ENCODE measurements around the gene GSK3A.

Gene GSK3A
- total RNA-seq: 13.4 to 19.9 (median 14.0) reads per million in 3 donors

DNA sequence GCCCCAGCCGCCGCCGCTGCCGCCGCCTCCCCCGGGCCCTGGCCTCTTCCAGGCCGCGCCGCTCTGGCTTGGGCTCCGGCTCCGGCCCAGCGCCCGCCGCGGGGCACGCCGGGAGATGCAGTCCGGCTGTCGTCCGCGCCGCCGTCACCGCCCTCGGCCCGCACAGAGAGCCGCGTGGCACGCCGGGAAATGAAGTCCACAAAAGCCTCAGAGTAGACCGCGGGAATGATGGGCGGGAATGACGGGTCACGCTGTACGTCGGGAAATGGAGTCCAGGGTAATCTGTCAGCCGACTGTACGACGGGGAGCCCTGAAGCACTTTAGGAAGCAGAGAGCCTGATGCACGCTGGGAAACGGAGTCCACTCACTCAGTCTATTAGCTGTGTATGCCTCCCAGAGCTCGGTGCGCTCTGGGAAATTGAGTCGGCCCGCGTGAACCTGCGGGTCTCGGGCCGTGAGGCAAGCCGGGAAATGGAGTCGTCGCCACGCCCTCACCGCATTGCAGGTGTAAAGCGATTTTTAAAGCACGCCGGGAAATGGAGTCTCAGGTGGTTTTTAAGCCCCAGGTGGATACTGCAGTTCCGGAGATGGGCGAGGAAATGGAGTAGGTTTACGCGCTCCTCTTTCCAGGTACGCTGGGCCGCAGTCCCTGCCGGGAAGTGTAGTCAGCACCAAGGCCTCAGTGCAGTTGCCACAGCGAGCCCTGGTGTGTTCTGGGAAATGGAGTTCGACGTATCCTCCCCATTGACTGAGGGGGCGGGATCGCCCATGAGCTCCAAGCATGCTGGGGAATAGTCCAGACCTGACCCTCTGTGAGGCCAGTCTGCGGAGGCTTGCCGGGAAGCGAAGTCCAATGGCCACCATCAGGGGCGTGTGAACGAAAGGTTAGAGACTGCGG is at the start of gene GSK3A:
Gene GSK3A (minus strand): TSS at position 91 of the 898 bp plus-strand sequence. CDS start 137 bp downstream, outside the sequence.
- Histone ChIP-seq H3K9me3 (ENCODE audit: control insufficient read depth, low read length) (no peaks in the 10 kb centered on the region), H3K27me3 (replicated peaks; ENCODE audit: control insufficient read depth, insufficient read depth, low read length, poor library complexity, severe bottlenecking) (no peaks in the 10 kb centered on the region), H3K36me3 (ENCODE audit: control insufficient read depth, insufficient read depth, low read length) (peaks cover 6% of the 10 kb centered on the region), H3K27ac (ENCODE audit: insufficient read depth, low read length, poor library complexity, severe bottlenecking) (peak within 1 kb of the TSS; percentile 82), H3K4me1 (ENCODE audit: control insufficient read depth, insufficient read depth, low read length, poor library complexity, severe bottlenecking) (peaks cover 25% of the 10 kb centered on the region), H3K4me3 (ENCODE audit: insufficient read depth, low read depth, low read length, poor library complexity, severe bottlenecking) (peak within 1 kb of the TSS; percentile 57)
- peak; percentile 94 to 97 (median 96) for DNase-seq

GRCh38 chr19:42291435-42291810 is 49.0 kb upstream of the GSK3A start:
- Histone ChIP-seq H3K27ac (ENCODE audit: insufficient read depth, low read length, poor library complexity, severe bottlenecking) (no peak overlapping the region), H3K4me3 (ENCODE audit: insufficient read depth, low read depth, low read length, poor library complexity, severe bottlenecking) (no peak overlapping the region), H3K27me3 (replicated peaks; ENCODE audit: control insufficient read depth, insufficient read depth, low read length, poor library complexity, severe bottlenecking) (no peaks in the 10 kb centered on the region), H3K9me3 (ENCODE audit: control insufficient read depth, low read length) (no peaks in the 10 kb centered on the region), H3K4me1 (ENCODE audit: control insufficient read depth, insufficient read depth, low read length, poor library complexity, severe bottlenecking) (peaks cover 5% of the 10 kb centered on the region), H3K36me3 (ENCODE audit: control insufficient read depth, insufficient read depth, low read length) (peaks cover 79% of the 10 kb centered on the region)
- no peak for DNase-seq

DNA sequence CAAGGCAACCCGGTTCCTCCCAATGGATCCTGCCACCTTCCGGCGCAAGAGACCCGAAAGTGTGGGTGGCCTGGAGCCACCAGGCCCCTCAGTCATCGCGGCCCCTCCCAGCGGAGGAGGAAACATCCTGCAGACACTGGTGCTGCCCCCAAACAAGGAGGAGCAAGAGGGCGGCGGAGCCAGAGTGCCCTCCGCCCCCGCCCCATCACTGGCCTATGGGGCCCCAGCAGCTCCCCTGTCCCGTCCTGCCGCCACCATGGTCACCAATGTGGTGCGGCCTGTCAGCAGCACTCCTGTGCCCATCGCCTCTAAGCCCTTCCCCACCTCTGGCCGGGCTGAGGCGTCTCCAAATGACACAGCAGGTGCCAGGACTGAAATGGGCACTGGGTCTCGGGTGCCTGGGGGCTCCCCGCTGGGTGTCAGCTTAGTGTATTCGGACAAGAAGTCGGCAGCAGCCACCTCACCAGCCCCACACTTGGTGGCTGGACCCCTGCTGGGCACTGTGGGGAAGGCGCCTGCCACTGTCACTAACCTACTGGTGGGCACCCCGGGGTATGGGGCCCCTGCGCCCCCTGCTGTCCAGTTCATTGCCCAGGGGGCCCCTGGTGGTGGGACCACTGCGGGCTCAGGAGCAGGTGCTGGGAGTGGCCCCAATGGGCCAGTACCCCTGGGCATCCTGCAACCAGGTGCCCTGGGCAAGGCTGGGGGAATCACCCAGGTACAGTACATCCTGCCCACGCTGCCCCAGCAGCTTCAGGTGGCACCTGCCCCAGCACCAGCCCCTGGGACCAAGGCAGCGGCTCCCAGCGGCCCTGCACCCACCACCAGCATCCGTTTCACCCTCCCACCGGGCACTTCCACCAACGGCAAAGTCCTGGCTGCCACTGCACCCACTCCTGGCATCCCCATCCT is 48.4 kb upstream of the GSK3A start:
- Histone ChIP-seq H3K36me3 (ENCODE audit: control insufficient read depth, insufficient read depth, low read length) (peaks cover 79% of the 10 kb centered on the region), H3K4me3 (ENCODE audit: insufficient read depth, low read depth, low read length, poor library complexity, severe bottlenecking) (no peak overlapping the region), H3K4me1 (ENCODE audit: control insufficient read depth, insufficient read depth, low read length, poor library complexity, severe bottlenecking) (peaks cover 5% of the 10 kb centered on the region), H3K9me3 (ENCODE audit: control insufficient read depth, low read length) (no peaks in the 10 kb centered on the region), H3K27ac (ENCODE audit: insufficient read depth, low read length, poor library complexity, severe bottlenecking) (no peak overlapping the region), H3K27me3 (replicated peaks; ENCODE audit: control insufficient read depth, insufficient read depth, low read length, poor library complexity, severe bottlenecking) (no peaks in the 10 kb centered on the region)
- peak; percentile 43 to 53 (median 48) for DNase-seq

- DNase-seq: no peak
- H3K27me3 ChIP-seq (replicated peaks; ENCODE audit: control insufficient read depth, insufficient read depth, low read length, poor library complexity, severe bottlenecking): no peaks in the 10 kb centered on the region
- H3K27ac ChIP-seq (ENCODE audit: insufficient read depth, low read length, poor library complexity, severe bottlenecking): no peak overlapping the region
- no peaks in the 10 kb centered on the region for H3K9me3 ChIP-seq (ENCODE audit: control insufficient read depth, low read length)
- H3K4me3 ChIP-seq (ENCODE audit: insufficient read depth, low read depth, low read length, poor library complexity, severe bottlenecking): no peak overlapping the region
- peaks cover 79% of the 10 kb centered on the region for H3K36me3 ChIP-seq (ENCODE audit: control insufficient read depth, insufficient read depth, low read length)
- H3K4me1 ChIP-seq (ENCODE audit: control insufficient read depth, insufficient read depth, low read length, poor library complexity, severe bottlenecking): peaks cover 10% of the 10 kb centered on the region
Measured at GRCh38 chr19:42290136-42290522, 47.7 kb upstream of the GSK3A start.

GRCh38 chr19:42289556-42290041 is 47.2 kb upstream of the GSK3A start:
- Histone ChIP-seq H3K9me3 (ENCODE audit: control insufficient read depth, low read length) (no peaks in the 10 kb centered on the region), H3K4me3 (ENCODE audit: insufficient read depth, low read depth, low read length, poor library complexity, severe bottlenecking) (no peak overlapping the region), H3K27ac (ENCODE audit: insufficient read depth, low read length, poor library complexity, severe bottlenecking) (no peak overlapping the region), H3K36me3 (ENCODE audit: control insufficient read depth, insufficient read depth, low read length) (peaks cover 77% of the 10 kb centered on the region), H3K27me3 (replicated peaks; ENCODE audit: control insufficient read depth, insufficient read depth, low read length, poor library complexity, severe bottlenecking) (no peaks in the 10 kb centered on the region), H3K4me1 (ENCODE audit: control insufficient read depth, insufficient read depth, low read length, poor library complexity, severe bottlenecking) (peaks cover 14% of the 10 kb centered on the region)
- DNase-seq: no peak

GRCh38 chr19:42288881-42289555 is 46.6 kb upstream of the GSK3A start:
- Histone ChIP-seq H3K4me3 (ENCODE audit: insufficient read depth, low read depth, low read length, poor library complexity, severe bottlenecking) (no peak overlapping the region), H3K36me3 (ENCODE audit: control insufficient read depth, insufficient read depth, low read length) (peaks cover 71% of the 10 kb centered on the region), H3K27me3 (replicated peaks; ENCODE audit: control insufficient read depth, insufficient read depth, low read length, poor library complexity, severe bottlenecking) (no peaks in the 10 kb centered on the region), H3K27ac (ENCODE audit: insufficient read depth, low read length, poor library complexity, severe bottlenecking) (no peak overlapping the region), H3K9me3 (ENCODE audit: control insufficient read depth, low read length) (no peaks in the 10 kb centered on the region), H3K4me1 (ENCODE audit: control insufficient read depth, insufficient read depth, low read length, poor library complexity, severe bottlenecking) (peaks cover 14% of the 10 kb centered on the region)
- DNase-seq: no peak

GRCh38 chr19:42288387-42288786 is 46.0 kb upstream of the GSK3A start:
- Histone ChIP-seq H3K4me3 (ENCODE audit: insufficient read depth, low read depth, low read length, poor library complexity, severe bottlenecking) (no peak overlapping the region), H3K36me3 (ENCODE audit: control insufficient read depth, insufficient read depth, low read length) (peaks cover 65% of the 10 kb centered on the region), H3K27me3 (replicated peaks; ENCODE audit: control insufficient read depth, insufficient read depth, low read length, poor library complexity, severe bottlenecking) (no peaks in the 10 kb centered on the region), H3K4me1 (ENCODE audit: control insufficient read depth, insufficient read depth, low read length, poor library complexity, severe bottlenecking) (peaks cover 14% of the 10 kb centered on the region), H3K27ac (ENCODE audit: insufficient read depth, low read length, poor library complexity, severe bottlenecking) (no peak overlapping the region), H3K9me3 (ENCODE audit: control insufficient read depth, low read length) (no peaks in the 10 kb centered on the region)
- no peak for DNase-seq

DNA sequence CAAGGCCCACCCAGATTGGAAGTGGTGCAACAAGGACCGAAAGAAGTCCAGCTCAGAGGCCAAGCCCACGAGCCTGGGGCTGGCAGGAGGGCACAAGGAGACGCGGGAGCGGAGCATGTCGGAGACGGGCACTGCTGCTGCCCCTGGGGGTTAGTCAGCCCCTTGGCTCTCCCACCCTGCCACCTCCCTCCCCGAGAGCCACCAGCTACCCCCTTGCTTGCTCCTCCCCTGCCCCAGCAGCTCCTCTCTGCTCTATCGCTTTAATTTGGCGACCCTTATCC is 45.4 kb upstream of the GSK3A start:
- no peak for DNase-seq
- Histone ChIP-seq H3K27me3 (replicated peaks; ENCODE audit: control insufficient read depth, insufficient read depth, low read length, poor library complexity, severe bottlenecking) (no peaks in the 10 kb centered on the region), H3K27ac (ENCODE audit: insufficient read depth, low read length, poor library complexity, severe bottlenecking) (no peak overlapping the region), H3K9me3 (ENCODE audit: control insufficient read depth, low read length) (no peaks in the 10 kb centered on the region), H3K36me3 (ENCODE audit: control insufficient read depth, insufficient read depth, low read length) (peaks cover 59% of the 10 kb centered on the region), H3K4me3 (ENCODE audit: insufficient read depth, low read depth, low read length, poor library complexity, severe bottlenecking) (no peak overlapping the region), H3K4me1 (ENCODE audit: control insufficient read depth, insufficient read depth, low read length, poor library complexity, severe bottlenecking) (peaks cover 20% of the 10 kb centered on the region)

GRCh38 chr19:42287017-42287826 is 44.8 kb upstream of the GSK3A start:
- H3K4me3 ChIP-seq (ENCODE audit: insufficient read depth, low read depth, low read length, poor library complexity, severe bottlenecking): no peak overlapping the region
- H3K27ac ChIP-seq (ENCODE audit: insufficient read depth, low read length, poor library complexity, severe bottlenecking): no peak overlapping the region
- peaks cover 53% of the 10 kb centered on the region for H3K36me3 ChIP-seq (ENCODE audit: control insufficient read depth, insufficient read depth, low read length)
- no peaks in the 10 kb centered on the region for H3K27me3 ChIP-seq (replicated peaks; ENCODE audit: control insufficient read depth, insufficient read depth, low read length, poor library complexity, severe bottlenecking)
- no peaks in the 10 kb centered on the region for H3K9me3 ChIP-seq (ENCODE audit: control insufficient read depth, low read length)
- no peak for DNase-seq
- peaks cover 25% of the 10 kb centered on the region for H3K4me1 ChIP-seq (ENCODE audit: control insufficient read depth, insufficient read depth, low read length, poor library complexity, severe bottlenecking)

Measured in effector memory CD4-positive, alpha-beta T cell (primary cell).